H54 (cell line): ENCODE measurements around the gene OPCML.

ENCODE experiments used
- DNase-seq: peaks from one replicate; pipeline ENCODE4 v3.0.0; 2011; ENCODE audit warnings: low spot score, mixed read lengths; ENCODE audit not compliant: insufficient read length
- FAIRE-seq: peaks from 3 replicates; lab custom pipeline; 2011; peaks lifted over from hg19 to GRCh38; lab: Jason Lieb, UNC
- POLR2A ChIP-seq: IDR thresholded peaks from 2 replicates; pipeline ENCODE4 v1.6.1; 2011; ENCODE audit warnings: low read depth, mild to moderate bottlenecking, low read length

OPCML gene

DNA sequence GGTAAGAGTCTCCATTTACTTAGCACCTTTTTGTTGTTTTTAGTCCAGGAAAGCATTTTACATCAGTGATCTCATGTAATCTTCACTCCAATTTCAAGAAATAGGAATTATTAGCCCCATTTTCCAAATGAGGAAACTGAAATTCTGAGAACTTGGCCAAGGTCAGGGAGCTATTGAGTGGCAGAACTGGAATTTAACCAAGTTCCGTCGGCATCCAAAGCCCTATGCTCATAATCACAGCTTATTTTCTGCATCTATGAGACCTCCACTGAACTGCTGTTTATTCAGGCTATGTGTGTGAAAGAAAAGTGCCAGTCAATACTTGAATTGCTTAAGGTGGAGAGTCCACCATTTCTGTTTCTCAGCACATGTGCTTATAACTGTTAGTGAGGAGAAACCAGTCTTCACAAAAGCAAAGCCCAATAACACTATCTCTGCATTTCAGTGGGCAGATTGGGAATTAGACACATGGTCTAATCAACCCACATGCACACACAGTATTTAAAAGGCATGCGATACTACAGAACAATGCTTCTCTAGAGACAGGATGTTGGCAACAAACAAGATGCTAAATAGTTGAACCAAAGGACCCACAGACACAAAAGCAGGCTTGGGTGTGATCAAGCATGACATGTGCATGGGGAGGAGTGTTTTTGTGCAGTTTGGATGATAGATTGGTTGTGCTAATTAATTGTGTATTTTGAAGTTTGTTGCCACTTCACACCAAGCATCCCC, 780.6 kb downstream of the OPCML start:
- DNase-seq (no peak), FAIRE-seq (no peak)
- no peak for TF ChIP-seq POLR2A

DNA sequence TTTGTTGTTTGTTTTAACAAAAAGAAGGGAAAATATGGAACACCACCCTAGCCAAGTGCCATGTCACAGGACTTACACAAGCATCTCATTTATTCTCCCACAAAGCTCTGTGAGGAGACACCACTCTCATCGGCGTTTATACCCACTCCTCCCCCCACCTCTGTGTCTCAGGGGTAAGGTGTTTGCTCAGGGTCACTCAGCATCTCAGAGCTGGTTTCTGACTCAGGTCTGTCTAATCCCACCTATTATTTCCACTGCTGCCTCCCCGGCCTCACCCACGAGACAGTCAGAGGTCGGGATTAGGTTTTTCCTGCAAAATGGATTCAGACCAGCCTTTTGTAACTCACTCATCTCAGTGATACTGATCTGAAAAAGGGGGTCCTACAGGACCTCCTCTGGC, 786.0 kb downstream of the OPCML start:
- TF ChIP-seq POLR2A, result no peak
- DNase-seq (no peak), FAIRE-seq (no peak)

DNA sequence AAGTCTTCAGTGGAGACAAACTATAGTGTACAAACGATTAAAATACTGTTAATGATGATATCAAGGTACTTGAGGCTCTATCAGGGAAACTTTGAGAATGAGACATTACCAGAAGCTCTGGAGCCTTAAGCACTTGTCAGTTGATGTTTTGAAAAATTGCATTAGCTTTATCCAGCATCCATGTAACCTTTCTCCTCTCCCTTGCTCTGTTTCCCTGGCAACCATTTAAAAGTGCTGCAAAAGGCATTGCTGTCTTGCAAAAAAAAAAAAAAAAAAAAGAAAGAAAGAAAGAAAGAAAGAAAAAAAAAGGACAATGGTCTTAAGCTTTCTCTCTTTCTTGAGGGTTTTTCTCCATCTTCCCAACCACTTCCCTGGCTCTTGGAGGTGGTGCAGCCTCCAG, 787.0 kb downstream of the OPCML start:
- no peak for DNase-seq
- no peak for TF ChIP-seq POLR2A
- FAIRE-seq, result no peak

DNA sequence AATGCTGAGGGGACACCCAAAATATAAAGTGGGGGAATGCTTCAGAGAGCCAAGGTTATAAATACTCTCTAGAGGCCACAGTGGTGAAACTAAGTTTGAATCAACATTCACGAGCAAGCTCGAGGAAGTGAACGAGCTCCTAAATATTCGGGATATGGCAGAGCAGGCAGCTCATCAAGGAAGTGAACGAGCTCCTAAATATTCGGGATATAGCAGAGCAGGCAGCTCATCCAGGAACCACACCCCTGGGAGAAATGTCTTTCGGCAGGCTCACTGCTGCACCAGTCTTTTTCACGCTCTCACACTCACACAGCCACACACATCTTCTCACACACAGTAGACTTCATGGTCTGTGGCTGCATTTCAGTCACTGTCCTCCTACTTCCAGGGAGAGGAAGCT, 787.5 kb downstream of the OPCML start:
- FAIRE-seq (no peak), DNase-seq (no peak)
- no peak for TF ChIP-seq POLR2A

DNA sequence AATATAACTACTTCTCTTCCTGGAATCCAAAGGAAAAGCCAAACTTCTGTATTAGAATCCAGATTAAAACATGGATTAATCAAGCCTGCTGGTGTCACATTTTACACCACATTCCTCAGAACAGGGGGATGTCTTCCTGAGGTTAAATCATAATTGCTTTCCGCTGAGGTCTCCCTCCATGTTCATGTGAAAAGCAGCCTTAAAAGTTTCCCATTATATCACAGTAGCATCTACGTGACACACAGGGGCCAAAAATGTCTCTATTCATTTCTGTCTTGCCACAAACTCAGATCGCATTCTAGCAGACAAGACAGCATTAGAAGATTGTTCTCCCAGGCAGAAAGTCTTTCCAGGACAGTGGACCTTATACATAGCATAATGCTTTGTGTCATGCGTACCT, 788.7 kb downstream of the OPCML start:
- FAIRE-seq (no peak), DNase-seq (no peak)
- TF ChIP-seq POLR2A, result no peak

DNA sequence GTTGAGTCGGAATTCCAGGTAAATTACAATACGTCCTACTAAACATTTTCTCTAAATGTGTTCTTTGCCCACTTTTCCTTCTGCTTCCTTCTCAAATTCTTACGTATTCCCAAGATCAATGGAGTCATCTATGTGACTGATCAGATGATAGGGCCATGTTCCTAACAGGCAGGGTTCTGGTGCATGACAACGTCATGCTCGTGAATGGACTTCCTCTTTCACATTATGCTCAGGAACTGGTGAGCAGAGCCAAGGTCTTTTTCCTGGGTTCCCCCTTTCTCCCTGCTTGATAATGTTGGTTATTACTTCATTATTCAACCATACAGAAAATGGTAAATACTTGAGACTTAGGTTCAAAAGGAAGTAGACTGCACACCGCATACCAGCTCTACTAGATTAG, 789.4 kb downstream of the OPCML start:
- no peak for FAIRE-seq
- no peak for TF ChIP-seq POLR2A
- DNase-seq, result no peak

DNA sequence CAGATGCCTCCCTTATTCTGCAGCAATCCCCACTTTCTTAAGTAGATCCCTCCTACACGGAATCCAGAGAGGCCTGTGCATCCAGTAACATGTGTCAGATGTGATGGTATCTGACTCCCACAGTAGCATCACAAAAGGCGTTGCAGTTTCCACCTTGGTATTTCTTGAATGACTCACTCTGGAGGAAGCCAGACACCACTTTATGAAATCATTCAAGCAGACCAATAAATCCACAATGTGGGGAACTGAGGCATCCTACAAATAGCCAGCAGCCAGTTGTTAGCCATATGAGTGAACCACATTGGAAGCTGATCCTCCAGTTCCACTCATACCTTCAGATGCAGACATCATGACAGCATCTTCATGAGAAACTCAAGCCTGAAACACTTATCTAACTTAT, 798.1 kb downstream of the OPCML start:
- DNase-seq (no peak), FAIRE-seq (no peak)
- TF ChIP-seq POLR2A, result no peak

DNA sequence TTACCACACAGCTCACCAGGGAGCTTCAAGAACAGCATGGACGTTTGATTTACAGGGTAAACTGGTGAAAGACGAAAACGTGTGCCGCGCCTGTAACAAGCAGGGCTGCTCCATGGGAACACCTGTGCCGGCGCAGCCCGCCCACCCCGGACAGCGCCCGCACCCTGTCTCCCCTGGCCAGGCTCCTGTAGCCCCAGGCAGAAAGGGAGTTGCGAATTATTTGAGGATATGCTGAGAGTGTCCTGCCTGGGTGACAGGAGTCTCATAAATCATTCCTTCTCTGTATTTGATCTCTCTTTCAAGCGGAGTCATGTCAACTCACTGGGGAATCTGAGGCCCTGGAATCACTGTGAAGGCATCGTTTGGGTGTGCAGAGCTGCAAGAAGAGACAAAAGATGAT, 804.3 kb downstream of the OPCML start:
- no peak for FAIRE-seq
- TF ChIP-seq POLR2A, result no peak

DNA sequence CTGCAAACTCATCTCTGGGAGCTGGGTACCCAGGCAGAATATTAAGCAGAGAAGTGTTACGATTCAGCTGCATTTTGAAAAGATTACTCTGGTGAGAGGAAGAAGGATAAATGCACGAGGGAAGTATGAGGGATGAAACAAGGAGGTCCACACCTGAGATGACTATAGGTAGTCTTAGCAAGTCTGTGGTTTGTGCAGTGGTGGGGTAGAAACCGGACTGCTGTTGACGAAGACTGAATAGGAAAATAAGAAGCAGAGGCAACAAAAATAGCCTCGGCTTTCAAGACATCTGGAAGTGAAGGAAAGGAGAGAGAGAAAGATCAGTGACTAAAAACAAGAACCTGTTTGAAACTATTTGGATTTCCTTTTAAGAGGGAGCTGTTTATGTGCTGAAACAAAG, 810.8 kb downstream of the OPCML start:
- no peak for FAIRE-seq
- TF ChIP-seq POLR2A, result no peak
- DNase-seq, result no peak

More for the DNA sequence above, 804.3 kb downstream of the OPCML start:
- DNase-seq, result no peak

DNA sequence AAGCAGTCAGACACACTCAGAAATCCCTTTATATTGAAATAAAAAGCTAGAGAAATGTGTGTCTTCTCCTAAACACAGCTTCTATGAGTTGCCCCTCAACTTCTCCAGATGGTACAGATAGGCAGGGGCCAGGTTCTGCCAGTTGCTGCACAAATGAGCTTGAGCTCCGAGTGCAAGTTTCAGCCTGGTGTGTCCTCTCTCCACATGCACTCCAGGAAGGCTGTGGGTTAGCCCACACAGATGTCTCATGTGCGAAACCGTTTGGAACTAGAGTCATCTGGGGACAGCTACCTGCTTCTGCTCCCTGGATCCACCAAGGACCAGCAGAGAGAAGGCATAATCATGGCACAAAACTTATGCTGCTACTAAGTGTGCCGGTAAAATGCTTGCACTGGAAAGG, 812.6 kb downstream of the OPCML start:
- no peak for FAIRE-seq

DNA sequence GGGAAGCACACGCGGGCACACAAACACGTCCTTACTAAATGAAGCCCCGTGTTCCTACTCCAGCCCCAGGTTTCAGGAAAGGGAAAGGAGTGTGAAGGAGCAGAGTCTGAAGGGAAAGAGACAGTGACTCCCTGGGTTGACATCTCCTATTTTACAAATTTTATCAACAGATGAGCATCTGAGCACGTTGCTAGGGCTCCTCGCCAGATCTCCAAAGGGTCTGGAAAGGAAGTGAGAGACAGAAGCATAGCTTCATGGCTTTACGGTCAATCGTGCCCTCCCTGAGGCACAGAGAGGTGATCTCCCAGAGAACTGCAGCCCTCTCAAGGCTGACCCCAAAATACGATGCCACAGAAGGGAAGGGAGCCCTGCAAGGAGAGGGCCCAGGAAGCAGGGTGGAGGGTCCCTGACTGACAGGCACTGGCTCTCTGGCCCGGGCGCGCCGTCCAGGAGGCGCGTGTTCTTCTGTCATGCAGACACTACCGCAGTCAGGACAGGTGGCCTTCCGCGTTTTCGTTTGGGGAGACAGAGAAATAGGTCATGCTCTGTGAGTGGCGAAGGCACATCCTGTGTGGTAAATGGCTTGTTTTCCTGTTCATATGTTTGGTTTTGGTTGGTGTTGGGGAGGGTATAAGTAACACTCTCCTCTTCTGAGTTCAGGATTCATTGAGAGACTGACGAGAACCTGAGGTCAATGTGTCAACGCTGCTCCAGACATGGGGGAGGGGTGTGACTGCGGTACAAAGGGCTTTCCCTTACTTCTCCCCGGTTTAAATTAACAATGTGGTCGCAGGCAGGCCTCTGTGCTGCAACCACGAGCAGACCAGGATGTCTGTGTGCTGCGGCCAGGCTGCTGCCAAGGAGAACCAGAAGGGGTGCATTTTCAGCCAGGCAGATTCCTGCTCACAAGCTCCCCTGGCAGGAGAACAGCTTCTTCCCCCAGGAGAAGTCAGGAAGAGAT, 813.3 kb downstream of the OPCML start:
- FAIRE-seq, result no peak
- no peak for TF ChIP-seq POLR2A
- DNase-seq, result no peak

More for the DNA sequence above, 812.6 kb downstream of the OPCML start:
- TF ChIP-seq POLR2A, result no peak
- no peak for DNase-seq

DNA sequence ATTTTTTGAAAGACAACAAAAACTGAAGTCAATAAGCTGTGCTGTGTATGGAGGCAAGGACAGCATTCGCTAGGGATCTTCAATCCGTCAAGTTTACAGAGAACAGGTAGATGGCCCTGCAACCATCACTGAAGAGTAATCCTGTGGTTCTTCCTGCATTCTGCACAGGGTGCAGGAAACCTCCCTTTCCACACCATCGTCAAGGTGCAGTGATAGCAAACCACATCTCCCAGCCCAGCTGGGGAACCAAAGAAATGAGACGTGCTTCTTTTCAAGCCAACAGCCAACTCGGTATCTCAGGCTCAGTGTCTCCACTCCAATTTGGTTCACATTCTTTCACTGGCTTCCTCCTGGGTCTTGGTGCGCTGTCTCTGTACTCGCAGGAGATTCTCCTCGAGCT, 814.5 kb downstream of the OPCML start:
- DNase-seq (no peak), FAIRE-seq (no peak)

DNA sequence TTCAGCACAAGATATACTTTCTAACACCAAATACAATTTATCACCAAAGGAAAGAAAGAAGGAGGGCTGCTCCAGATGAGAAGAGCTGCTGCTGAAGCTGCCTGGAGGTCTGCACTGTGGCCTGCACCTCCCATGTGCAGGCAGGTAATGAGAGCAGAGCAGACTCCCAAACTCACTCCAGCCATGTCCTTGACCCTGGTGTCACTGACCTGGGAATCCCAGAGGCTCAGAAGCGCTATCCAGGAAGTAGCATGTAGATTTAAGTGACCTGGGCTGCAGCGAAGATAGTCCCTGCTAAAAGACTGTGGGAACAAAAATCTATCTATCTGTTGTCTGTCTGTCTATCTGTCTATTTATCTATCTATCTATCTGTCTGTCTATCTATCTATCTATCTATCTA, 816.3 kb downstream of the OPCML start:
- DNase-seq (no peak), FAIRE-seq (no peak)
- TF ChIP-seq POLR2A, result no peak

More for the DNA sequence above, 814.5 kb downstream of the OPCML start:
- no peak for TF ChIP-seq POLR2A

DNA sequence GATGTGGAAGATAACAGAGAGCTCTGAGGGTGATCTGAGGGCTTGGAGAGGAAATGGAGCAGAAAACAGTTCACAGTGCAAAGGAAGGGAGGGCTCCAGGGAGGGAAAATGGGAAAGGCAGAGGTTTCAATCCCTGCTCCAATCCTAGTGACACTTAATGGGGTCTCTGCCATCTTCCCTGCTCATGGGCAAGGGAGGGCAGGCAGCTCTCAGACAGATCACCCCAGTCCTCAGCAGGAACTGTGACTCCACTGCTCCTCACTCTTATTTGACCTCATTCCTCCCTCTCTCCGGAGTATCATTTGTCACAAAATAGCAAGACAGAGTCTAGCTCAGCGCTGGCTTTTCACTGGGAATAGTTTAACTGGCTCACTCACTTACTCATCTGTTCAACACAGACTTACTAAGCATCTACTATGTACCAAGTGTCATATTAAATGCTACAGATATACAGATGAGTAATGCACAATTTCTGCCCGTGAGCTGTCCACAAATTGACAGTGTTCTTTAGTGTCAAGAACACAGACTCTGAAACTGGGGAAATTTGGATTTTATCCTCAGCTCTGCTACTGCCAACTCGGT, 817.4 kb downstream of the OPCML start:
- FAIRE-seq (no peak), DNase-seq (no peak)
- TF ChIP-seq POLR2A, result no peak
